ENCODE data around the gene CLRN3.
A peak's percentile ranks its signal among the peaks of the same experiment; 100 is the strongest.

CLRN3 gene

GRCh38 chr10:127899766-127900387 lies 7.1 kb upstream of the CLRN3 start:
- FAIRE-seq, result no peak
- no peak for TF ChIP-seq POLR2A (IDR thresholded peaks at IDR 0.05; ENCODE audit: low read depth, low read length)
- no peak for DNase-seq (ENCODE audit: insufficient read length, low spot score)

- DNase-seq (ENCODE audit: insufficient read length, low spot score) (no peak), FAIRE-seq (no peak)
- no peak for TF ChIP-seq POLR2A (IDR thresholded peaks at IDR 0.05; ENCODE audit: low read depth, low read length)
These were observed 4.4 kb upstream of the CLRN3 start for GRCh38 chr10:127897177-127897576.

- DNase-seq (ENCODE audit: insufficient read length, low spot score), result no peak
- no peak for FAIRE-seq
- no peak for TF ChIP-seq POLR2A (IDR thresholded peaks at IDR 0.05; ENCODE audit: low read depth, low read length)
These were observed 3.8 kb upstream of the CLRN3 start for GRCh38 chr10:127896590-127896989.

GRCh38 chr10:127894146-127894545 lies 1.4 kb upstream of the CLRN3 start:
- FAIRE-seq (no peak), DNase-seq (ENCODE audit: insufficient read length, low spot score) (no peak)
- no peak for TF ChIP-seq POLR2A (IDR thresholded peaks at IDR 0.05; ENCODE audit: low read depth, low read length)

- TF ChIP-seq POLR2A (IDR thresholded peaks at IDR 0.05; ENCODE audit: low read depth, low read length), result no peak
- no peak for FAIRE-seq
- DNase-seq (ENCODE audit: insufficient read length, low spot score), result no peak
These were observed 1.9 kb downstream of the CLRN3 start for GRCh38 chr10:127890832-127891334.

- FAIRE-seq (no peak), DNase-seq (ENCODE audit: insufficient read length, low spot score) (no peak)
- no peak for TF ChIP-seq POLR2A (IDR thresholded peaks at IDR 0.05; ENCODE audit: low read depth, low read length)
These were observed 2.5 kb downstream of the CLRN3 start for GRCh38 chr10:127890216-127890615.

GRCh38 chr10:127889605-127890195 lies 3.0 kb downstream of the CLRN3 start:
- TF ChIP-seq POLR2A (IDR thresholded peaks at IDR 0.05; ENCODE audit: low read depth, low read length), result no peak
- FAIRE-seq (peak; percentile 79), DNase-seq (ENCODE audit: insufficient read length, low spot score) (peak; percentile 32)

GRCh38 chr10:127888521-127889312 lies 4.0 kb downstream of the CLRN3 start:
- FAIRE-seq (no peak), DNase-seq (ENCODE audit: insufficient read length, low spot score) (no peak)
- no peak for TF ChIP-seq POLR2A (IDR thresholded peaks at IDR 0.05; ENCODE audit: low read depth, low read length)

- no peak for TF ChIP-seq POLR2A (IDR thresholded peaks at IDR 0.05; ENCODE audit: low read depth, low read length)
- FAIRE-seq, result no peak
- DNase-seq (ENCODE audit: insufficient read length, low spot score), result no peak
These were observed 5.0 kb downstream of the CLRN3 start for GRCh38 chr10:127887541-127888415.

- no peak for FAIRE-seq
- no peak for TF ChIP-seq POLR2A (IDR thresholded peaks at IDR 0.05; ENCODE audit: low read depth, low read length)
- no peak for DNase-seq (ENCODE audit: insufficient read length, low spot score)
These were observed 6.2 kb downstream of the CLRN3 start for GRCh38 chr10:127886371-127887051.

GRCh38 chr10:127884501-127884900 lies 8.2 kb downstream of the CLRN3 start:
- no peak for FAIRE-seq
- no peak for DNase-seq (ENCODE audit: insufficient read length, low spot score)
- no peak for TF ChIP-seq POLR2A (IDR thresholded peaks at IDR 0.05; ENCODE audit: low read depth, low read length)

- no peak for DNase-seq (ENCODE audit: insufficient read length, low spot score)
- FAIRE-seq, result no peak
These were observed 9.2 kb downstream of the CLRN3 start for GRCh38 chr10:127883516-127883915.

GRCh38 chr10:127882801-127883459 lies 9.8 kb downstream of the CLRN3 start:
- no peak for FAIRE-seq
- no peak for DNase-seq (ENCODE audit: insufficient read length, low spot score)
- TF ChIP-seq POLR2A (IDR thresholded peaks at IDR 0.05; ENCODE audit: low read depth, low read length), result no peak

More at GRCh38 chr10:127883516-127883915, 9.2 kb downstream of the CLRN3 start:
- TF ChIP-seq POLR2A (IDR thresholded peaks at IDR 0.05; ENCODE audit: low read depth, low read length), result no peak
